Glutamatergic neuron (in vitro differentiated cells): ENCODE data around the gene COPZ1. TPM values are rescaled to one million over a fixed set of nuclear protein-coding genes. Genes with fewer than 3 reads are reported as not detected.

Source experiments
- DNase-seq: peaks from one replicate; pipeline ENCODE4 v3.0.0; 2022
- H3K27ac Mint-ChIP-seq: one replicate; pipeline ENCODE4 v1.8.0; 2020; ENCODE audit warnings: mild to moderate bottlenecking, mixed read lengths, inconsistent platforms; ENCODE audit not compliant: unreplicated experiment
- H3K27me3 Mint-ChIP-seq: one replicate; pipeline ENCODE4 v1.8.0; 2020; ENCODE audit warnings: mild to moderate bottlenecking, moderate library complexity, mixed read lengths, inconsistent platforms; ENCODE audit not compliant: unreplicated experiment
- H3K36me3 Mint-ChIP-seq: one replicate; pipeline ENCODE4 v1.8.0; 2020; ENCODE audit warnings: mild to moderate bottlenecking, mixed read lengths, inconsistent platforms; ENCODE audit not compliant: unreplicated experiment
- H3K4me1 Mint-ChIP-seq: one replicate; pipeline ENCODE4 v1.8.0; 2020; ENCODE audit warnings: mild to moderate bottlenecking, low read depth, mixed read lengths, inconsistent platforms; ENCODE audit not compliant: unreplicated experiment
- H3K4me3 Mint-ChIP-seq: one replicate; pipeline ENCODE4 v1.8.0; 2020; ENCODE audit warnings: mild to moderate bottlenecking, mixed read lengths, inconsistent platforms; ENCODE audit not compliant: unreplicated experiment
- H3K9me3 Mint-ChIP-seq: one replicate; pipeline ENCODE4 v1.8.0; 2020; ENCODE audit warnings: mild to moderate bottlenecking, moderate library complexity, mixed read lengths, inconsistent platforms; ENCODE audit not compliant: unreplicated experiment
- CTCF ChIP-seq: fragments of 200-600 bp; sonication (generic); IDR thresholded peaks from one replicate; pipeline ENCODE4 v1.5.0; 2021; ENCODE audit not compliant: partially characterized antibody, unreplicated experiment
- total RNA-seq: library from RNA; stranded (reverse); fragmentation: NEBNext Ultra II Directional; extraction: Animal tissue kit (Norgen Biotek cat#: 25700); gene quantifications from one replicate; pipeline ENCODE4 v1.2.1, GENCODE V29; 2021; ENCODE audit not compliant: unreplicated experiment

Gene COPZ1
- total RNA-seq, 1 donor from 2014 or later = 88.6 TPM

DNA sequence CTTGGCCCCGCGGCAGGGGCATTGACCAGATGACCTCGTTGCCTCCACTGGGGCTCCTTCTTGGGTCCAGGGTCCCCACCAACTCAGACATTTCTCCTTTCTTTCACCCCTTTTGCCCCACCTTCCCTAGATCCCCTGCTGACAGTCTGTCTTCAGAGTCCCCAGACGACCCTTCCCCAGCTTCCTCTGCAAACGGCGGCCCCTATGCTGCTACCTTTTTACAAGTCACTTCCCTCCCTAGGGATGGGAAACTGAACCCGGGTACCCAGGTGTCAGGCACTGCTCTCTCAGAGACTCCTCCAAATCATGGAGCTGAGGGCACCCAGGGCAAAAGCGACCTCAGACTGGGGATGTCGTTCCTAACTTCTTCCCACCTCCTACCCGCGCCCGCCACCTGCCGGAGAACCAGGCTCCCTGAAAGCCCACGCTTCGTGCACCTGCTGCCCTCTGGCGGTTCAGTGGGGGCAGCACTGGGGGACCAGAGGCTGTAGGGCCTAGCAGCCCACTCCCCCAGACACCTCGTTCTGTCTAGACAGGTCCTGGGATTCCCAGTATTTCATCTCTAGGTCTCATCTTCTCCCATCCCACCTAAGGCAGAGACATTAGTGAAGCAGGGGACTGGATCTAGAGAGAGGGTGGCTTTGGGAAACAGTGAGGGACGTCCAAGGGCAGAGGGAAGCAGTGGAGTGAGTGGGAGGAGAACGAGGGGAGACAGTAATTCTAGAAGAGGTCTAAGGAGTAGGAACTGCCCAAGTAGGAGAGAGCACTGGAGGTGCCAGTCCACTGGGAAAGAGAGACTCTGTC, 54.7 kb downstream of the COPZ1 start:
- Mint-ChIP-seq H3K4me1 (peaks cover 21% of the 10 kb centered on the region), H3K27ac (peak overlapping the region; percentile 40), H3K36me3 (peaks cover 4% of the 10 kb centered on the region), H3K27me3 (peaks cover 9% of the 10 kb centered on the region), H3K9me3 (peaks cover 6% of the 10 kb centered on the region), H3K4me3 (peak overlapping the region; percentile 88)
- DNase-seq = peak; percentile 98
- TF ChIP-seq CTCF = peak; percentile 98

- Mint-ChIP-seq H3K36me3 (peaks cover 4% of the 10 kb centered on the region), H3K4me3 (no peak overlapping the region), H3K9me3 (peaks cover 6% of the 10 kb centered on the region), H3K27me3 (peaks cover 8% of the 10 kb centered on the region), H3K27ac (no peak overlapping the region), H3K4me1 (peaks cover 26% of the 10 kb centered on the region)
- no peak for TF ChIP-seq CTCF
- no peak for DNase-seq
Measured at GRCh38 chr12:54381136-54381535, 56.2 kb downstream of the COPZ1 start.

DNA sequence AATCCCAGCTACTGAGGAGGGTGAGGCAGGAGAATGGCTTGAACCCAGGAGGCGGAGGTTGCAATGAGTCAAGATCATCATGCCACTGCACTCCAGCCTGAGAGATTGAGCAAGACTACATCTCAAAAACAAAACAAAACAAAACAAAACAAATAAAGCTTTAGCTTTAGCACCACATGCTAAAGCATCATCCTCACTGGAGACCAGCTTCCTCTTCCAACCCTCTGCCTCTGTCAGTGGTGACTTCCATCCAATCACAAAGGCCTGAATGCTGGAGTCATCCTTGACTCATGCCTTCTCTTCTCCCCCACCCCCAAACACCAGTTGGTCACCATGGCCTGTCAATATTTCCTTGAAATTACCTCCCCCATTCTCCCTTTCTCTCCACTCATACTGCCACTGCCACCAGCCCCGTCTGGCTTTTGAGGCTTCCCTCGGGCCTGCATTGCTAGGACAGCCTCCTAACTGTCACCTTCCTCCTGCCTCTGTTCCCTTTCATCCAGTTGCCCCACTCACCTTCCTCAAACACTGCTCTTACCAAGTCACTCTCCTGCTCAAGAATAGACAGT, 58.2 kb downstream of the COPZ1 start:
- peaks cover 4% of the 10 kb centered on the region for H3K36me3 Mint-ChIP-seq
- peaks cover 35% of the 10 kb centered on the region for H3K4me1 Mint-ChIP-seq
- TF ChIP-seq CTCF = no peak
- peaks cover 8% of the 10 kb centered on the region for H3K9me3 Mint-ChIP-seq
- peaks cover 10% of the 10 kb centered on the region for H3K27me3 Mint-ChIP-seq
- H3K4me3 Mint-ChIP-seq = no peak overlapping the region
- DNase-seq = no peak
- H3K27ac Mint-ChIP-seq = no peak overlapping the region

GRCh38 chr12:54384591-54385041, 59.7 kb downstream of the COPZ1 start, which contains the start of gene ZNF385A:
ZNF385A (minus strand) TSS chr12:54384733; CDS start chr12:54384514, 219 bp downstream.
- DNase-seq = no peak
- peaks cover 36% of the 10 kb centered on the region for H3K4me1 Mint-ChIP-seq
- H3K36me3 Mint-ChIP-seq = peaks cover 4% of the 10 kb centered on the region
- H3K27me3 Mint-ChIP-seq = peaks cover 5% of the 10 kb centered on the region
- H3K27ac Mint-ChIP-seq = peak within 1 kb of the TSS; percentile 38
- peaks cover 8% of the 10 kb centered on the region for H3K9me3 Mint-ChIP-seq
- peak within 1 kb of the TSS; percentile 30 for H3K4me3 Mint-ChIP-seq
- TF ChIP-seq CTCF = no peak
